Measurements from ENCODE around the gene MTF1. TPM values are rescaled to one million over a fixed set of nuclear protein-coding genes. Genes with fewer than 3 reads are reported as not detected.
A peak's percentile ranks its signal among the peaks of the same experiment; 100 is the strongest.

The MTF1 gene
- total RNA-seq, 6 experiments from 2014 or later = 20.2 to 24.4 (median 22.2) TPM

- H3K4me1 Mint-ChIP-seq (ENCODE audit: low read depth) = peaks cover 6% of the 10 kb centered on the region
- TF ChIP-seq, protein P1, sequence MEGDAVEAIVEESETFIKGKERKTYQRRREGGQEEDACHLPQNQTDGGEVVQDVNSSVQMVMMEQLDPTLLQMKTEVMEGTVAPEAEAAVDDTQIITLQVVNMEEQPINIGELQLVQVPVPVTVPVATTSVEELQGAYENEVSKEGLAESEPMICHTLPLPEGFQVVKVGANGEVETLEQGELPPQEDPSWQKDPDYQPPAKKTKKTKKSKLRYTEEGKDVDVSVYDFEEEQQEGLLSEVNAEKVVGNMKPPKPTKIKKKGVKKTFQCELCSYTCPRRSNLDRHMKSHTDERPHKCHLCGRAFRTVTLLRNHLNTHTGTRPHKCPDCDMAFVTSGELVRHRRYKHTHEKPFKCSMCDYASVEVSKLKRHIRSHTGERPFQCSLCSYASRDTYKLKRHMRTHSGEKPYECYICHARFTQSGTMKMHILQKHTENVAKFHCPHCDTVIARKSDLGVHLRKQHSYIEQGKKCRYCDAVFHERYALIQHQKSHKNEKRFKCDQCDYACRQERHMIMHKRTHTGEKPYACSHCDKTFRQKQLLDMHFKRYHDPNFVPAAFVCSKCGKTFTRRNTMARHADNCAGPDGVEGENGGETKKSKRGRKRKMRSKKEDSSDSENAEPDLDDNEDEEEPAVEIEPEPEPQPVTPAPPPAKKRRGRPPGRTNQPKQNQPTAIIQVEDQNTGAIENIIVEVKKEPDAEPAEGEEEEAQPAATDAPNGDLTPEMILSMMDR (IDR thresholded peaks at IDR 0.05) = no peak
- H3K27me3 Mint-ChIP-seq (ENCODE audit: insufficient read depth) = no peaks in the 10 kb centered on the region
- DNase-seq = no peak
- H3K36me3 Mint-ChIP-seq (ENCODE audit: low read depth) = peaks cover 39% of the 10 kb centered on the region
- H3K4me3 Mint-ChIP-seq = no peak overlapping the region
- no peaks in the 10 kb centered on the region for H3K9me3 Mint-ChIP-seq
- H3K27ac Mint-ChIP-seq = no peak overlapping the region
Observed at GRCh38 chr1:37828410-37829074, 30.9 kb downstream of the MTF1 start.

GRCh38 chr1:37825506-37825905 is 33.9 kb downstream of the MTF1 start:
- TF ChIP-seq, protein P1 (IDR thresholded peaks at IDR 0.05) = no peak
- Mint-ChIP-seq H3K4me1 (ENCODE audit: low read depth) (peaks cover 9% of the 10 kb centered on the region), H3K36me3 (ENCODE audit: low read depth) (peaks cover 36% of the 10 kb centered on the region), H3K4me3 (no peak overlapping the region), H3K9me3 (no peaks in the 10 kb centered on the region), H3K27me3 (ENCODE audit: insufficient read depth) (no peaks in the 10 kb centered on the region; the same call in 1 of the 2 replicates), H3K27ac (no peak overlapping the region)
- DNase-seq = no peak

DNA sequence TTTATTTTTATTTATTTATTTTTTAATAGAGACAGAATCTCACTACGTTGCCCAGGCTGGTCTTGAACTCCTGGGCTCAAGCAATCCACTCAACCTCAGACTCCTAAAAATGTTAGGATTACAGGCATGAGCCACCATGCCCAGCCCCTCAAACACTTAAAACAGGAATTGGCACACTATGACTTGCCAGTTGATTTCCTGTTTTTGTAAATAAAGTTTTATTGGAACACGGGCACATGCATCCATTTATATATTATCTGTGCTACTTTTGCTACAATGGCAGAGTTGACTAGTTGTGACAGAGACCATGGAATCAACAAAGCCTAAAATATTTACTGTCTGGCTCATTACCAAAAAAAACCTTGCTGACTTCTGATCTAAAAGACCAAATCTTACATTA is 35.4 kb downstream of the MTF1 start:
- Mint-ChIP-seq H3K4me3 (no peak overlapping the region), H3K36me3 (ENCODE audit: low read depth) (peaks cover 38% of the 10 kb centered on the region), H3K4me1 (ENCODE audit: low read depth) (peaks cover 9% of the 10 kb centered on the region), H3K27ac (no peak overlapping the region), H3K9me3 (no peaks in the 10 kb centered on the region), H3K27me3 (ENCODE audit: insufficient read depth) (no peaks in the 10 kb centered on the region; the same call in 1 of the 2 replicates)
- TF ChIP-seq, protein P1 (IDR thresholded peaks at IDR 0.05) = no peak
- DNase-seq = no peak

DNA sequence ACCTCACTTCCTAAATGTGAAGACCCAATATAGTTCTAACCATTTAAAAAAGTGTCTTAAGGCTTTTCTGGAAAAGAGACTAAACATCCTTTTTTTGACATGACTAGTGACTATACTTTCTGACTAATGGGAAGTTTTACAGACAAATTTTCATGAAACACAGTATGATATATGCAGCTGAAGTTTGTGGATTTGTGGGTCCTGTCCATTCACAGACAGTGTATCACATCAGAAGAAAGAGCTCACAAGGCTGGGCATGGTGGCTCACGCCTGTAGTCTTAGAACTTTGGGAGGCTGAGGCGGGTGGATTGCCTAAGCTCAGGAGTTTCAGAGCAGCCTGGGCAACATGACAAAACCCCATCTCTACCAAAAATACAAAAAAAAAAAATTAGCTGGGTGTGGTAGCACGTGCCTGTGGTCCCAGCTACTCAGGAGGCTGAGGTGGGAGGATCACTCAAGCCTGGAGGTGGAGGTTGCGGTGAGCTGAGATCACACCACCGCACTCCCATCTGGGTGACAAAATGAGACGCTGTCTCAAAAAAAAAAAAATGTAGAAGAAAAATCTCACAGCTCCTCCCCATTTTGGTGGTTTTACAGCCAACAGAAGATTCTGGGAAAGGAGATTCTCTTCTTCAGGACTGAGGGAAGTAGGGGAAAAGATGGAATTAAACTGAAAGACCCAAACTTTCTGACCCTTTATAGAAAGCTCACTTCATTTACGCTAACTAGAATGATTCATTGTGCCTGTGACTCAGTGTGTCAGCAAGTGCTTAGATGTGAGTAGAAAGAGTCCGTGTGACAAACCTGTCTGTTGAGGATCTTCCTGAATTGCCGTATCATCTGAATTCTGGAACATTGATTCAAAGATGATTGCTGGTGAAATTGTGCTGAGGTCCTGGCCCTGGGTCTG is 36.2 kb downstream of the MTF1 start:
- peaks cover 34% of the 10 kb centered on the region for H3K36me3 Mint-ChIP-seq (ENCODE audit: low read depth)
- peak overlapping the region; percentile 54 for H3K27ac Mint-ChIP-seq

GRCh38 chr1:37821481-37821880 is 37.9 kb downstream of the MTF1 start:
- Mint-ChIP-seq H3K4me3 (no peak overlapping the region), H3K27ac (no peak overlapping the region), H3K9me3 (no peaks in the 10 kb centered on the region), H3K27me3 (ENCODE audit: insufficient read depth) (peaks cover 3% of the 10 kb centered on the region), H3K4me1 (ENCODE audit: low read depth) (peaks cover 9% of the 10 kb centered on the region), H3K36me3 (ENCODE audit: low read depth) (peaks cover 23% of the 10 kb centered on the region)
- no peak for DNase-seq
- TF ChIP-seq, protein P1 (IDR thresholded peaks at IDR 0.05) = no peak

More for the DNA sequence above, 36.2 kb downstream of the MTF1 start:
- peaks cover 9% of the 10 kb centered on the region for H3K4me1 Mint-ChIP-seq (ENCODE audit: low read depth)
- DNase-seq = no peak
- no peaks in the 10 kb centered on the region for H3K9me3 Mint-ChIP-seq
- H3K27me3 Mint-ChIP-seq (ENCODE audit: insufficient read depth) = peaks cover 2% of the 10 kb centered on the region
- TF ChIP-seq, protein P1 (IDR thresholded peaks at IDR 0.05) = no peak
- H3K4me3 Mint-ChIP-seq = no peak overlapping the region

Data from HFFc6 (cell line).